NCI-H2227 (cell line): ENCODE results near the gene GALNT18.
A peak's percentile ranks its signal among the peaks of the same experiment; 100 is the strongest.

ENCODE experiments used
- DNase-seq: peaks from one replicate; lab custom pipeline; 2025; ENCODE audit not compliant: unreplicated experiment; lab: John Stamatoyannopoulos, UW

Gene GALNT18

DNA sequence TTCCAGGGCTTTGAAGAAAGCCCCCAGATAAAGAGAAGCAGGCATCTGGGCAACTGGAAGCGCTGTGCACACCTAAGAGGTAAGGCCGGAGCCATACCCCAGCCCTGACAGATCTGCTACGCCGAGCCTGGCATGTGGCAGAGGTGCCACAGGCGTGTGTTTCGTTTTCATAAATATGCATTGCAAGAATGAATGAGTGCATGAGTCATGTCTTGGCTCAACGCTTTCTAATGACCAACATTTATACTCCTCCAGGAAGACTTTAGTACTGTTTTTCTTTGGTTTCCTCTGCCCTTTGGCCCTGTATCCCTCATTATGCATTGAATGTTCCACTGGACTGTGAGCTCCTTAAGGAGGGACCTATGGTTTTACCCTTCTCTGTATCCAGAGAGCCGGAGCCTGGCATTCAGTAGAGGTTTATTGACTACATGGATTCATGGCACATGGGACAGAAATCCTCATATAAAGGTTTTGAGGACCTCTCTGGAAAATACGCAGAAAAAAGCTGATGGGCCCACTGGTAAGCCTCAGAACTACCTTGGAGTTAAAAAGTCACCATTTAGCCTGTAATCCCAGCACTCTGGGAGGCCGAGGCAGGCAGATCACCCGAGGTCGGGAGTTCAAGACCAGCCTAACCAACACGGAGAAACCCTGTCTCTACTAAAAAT lies 229.9 kb downstream of the GALNT18 start:
- no peak for DNase-seq

DNA sequence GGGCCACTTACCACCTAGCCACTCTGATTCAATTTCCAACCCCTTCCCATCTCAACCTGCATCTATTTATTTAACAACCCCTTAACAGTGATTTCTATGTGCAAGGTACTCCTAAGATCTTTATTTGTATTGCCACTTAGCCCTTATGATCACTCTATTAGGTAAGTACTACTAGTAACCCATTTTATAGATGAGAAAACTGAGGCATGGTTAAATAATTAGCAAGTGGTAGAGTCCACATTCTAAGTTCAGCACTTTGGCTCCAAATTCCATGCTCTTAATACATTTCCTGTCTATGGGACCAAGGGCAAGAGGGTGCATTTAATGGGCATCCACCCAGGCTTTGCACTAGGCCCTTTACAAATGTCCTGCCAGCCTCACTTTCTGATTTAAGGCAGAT lies 230.6 kb downstream of the GALNT18 start:
- DNase-seq = no peak

DNA sequence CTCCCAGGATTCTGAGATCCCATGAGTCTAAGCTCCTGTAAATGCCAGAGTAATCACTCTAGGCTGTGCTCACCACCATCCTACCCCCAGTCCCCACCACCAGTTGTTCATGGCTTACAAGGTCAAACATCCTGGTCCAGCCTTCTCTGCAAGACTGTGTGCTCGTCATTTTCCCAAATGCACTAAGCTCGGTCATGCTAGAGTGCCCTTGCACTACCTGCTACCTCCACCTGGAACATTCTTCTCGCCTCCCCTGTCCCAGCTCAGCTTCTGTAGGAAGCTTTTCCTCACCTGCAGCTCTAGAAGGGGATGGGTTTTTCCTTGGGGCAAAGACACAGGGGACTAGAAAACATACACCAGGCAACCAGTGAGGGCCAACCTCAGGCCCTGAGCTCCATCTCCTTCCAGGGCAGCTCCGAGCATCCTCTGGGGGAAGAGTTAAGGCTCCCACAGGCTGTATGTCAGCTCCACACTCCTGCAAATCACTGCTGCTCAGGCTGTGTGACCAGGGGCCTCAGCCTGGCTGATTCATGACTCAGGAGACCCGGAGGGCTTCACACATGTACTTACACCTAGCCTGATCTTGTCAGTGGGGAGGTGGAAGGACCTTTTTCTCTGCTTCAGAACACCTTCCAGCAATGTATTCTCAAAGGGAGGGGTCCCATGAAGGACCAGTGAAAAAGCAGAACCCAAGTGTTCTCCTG lies 231.6 kb downstream of the GALNT18 start:
- DNase-seq = no peak

DNA sequence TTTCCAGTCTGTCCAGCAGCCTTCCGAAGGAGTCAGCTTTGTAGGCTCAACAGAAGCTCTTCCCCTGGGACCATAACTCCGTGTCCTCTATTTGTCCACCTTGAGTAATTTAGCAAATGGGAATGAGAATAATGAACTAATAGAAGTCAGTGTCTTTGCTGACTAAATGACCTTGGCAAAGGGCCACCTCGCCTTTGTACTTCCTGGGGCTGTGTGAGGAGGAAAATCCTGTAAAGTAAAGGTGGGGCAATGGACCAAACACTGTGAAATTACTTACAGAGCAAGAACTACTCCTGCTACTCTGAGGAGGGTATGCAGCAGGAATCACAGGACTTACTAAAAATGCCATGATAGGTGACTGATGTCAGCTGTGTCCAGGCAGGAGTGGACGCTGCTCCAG lies 232.6 kb downstream of the GALNT18 start:
- DNase-seq = no peak

DNA sequence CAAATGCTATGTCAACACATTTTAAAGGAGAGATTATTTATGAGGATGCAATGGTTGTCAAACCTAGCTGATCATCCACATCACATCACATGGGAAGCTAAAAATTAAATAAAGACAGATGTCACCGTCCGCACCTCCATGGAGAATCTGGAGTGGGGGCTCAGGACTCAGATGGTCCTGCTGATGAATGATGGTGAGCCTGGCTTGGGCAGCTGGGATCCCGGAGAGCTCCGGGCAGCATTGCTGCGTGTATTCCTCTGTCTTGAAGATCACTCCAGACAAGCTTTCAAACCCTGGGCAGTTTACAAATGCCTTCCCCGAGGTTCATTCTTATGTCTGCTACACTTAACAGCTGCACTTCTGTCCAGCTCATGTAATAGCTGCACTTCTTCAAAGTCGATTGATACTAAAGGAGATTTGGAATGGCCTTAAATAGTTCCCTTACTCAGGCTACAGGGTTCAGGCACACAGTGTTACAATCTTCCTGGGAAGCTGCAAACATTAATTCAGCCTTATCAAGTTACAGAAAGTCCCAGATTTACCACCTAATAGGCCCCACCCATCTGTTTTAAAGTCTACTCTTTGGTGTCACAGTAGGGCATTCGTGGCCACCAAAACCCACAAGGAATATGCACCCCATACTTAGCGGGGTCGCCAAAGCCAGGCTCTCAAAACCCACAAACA lies 234.0 kb downstream of the GALNT18 start:
- DNase-seq = no peak

DNA sequence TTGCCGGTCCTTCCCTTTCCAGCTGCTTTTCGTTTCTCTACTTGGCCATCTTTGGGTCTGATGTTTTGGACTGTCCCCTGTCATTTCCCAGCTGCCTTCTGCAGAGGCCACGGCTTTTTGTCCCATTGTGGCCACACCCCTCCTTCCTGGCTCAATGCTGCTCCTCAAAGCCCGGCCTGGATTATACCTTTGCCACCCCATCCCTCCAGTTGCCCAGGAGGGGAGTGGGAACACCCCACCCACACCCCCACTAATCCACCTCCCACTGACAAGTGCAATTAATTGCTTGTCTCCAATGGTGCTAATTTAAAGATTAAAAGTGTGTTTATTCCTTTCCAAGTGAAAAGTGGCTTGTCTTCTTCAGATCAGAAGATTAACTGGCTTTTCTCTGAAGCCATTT lies 234.6 kb downstream of the GALNT18 start:
- no peak for DNase-seq

DNA sequence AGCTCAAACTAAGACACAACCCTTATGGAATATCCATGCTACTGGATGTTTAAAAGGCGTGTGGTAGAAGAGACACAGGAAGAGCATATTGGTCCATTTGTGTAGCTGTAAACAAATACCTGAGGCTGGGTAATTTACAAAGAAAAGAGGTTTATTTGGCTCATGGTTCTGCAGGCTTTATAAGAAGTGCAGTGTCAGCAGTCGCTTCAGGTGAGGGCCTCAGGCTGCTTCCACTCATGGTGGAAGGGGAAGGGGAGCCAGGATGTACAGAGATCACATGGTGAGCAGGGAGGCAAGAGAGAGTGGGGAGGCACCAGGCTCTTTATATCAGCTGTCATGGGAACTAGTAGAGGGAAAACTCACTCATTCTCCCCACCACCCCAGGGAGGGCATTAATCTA lies 237.0 kb downstream of the GALNT18 start:
- DNase-seq = no peak

DNA sequence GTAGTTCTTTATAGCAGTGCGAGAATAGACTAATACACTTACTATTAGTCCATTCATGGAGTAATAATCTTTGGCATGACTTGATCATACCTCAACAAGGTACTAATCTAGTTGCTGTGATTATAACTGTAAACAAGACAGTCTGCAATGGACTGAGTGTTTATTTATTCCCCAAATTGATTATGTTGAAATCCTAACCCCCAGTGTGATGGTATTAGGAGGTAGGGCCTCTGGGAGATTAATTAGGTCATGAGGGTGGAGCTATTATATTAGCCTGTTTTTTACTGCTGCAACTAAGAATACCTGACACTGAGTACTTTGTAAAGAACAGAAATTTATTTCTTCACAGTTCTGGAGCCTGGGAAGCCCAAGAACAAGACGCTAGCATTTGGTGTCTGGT lies 237.8 kb downstream of the GALNT18 start:
- DNase-seq = no peak

DNA sequence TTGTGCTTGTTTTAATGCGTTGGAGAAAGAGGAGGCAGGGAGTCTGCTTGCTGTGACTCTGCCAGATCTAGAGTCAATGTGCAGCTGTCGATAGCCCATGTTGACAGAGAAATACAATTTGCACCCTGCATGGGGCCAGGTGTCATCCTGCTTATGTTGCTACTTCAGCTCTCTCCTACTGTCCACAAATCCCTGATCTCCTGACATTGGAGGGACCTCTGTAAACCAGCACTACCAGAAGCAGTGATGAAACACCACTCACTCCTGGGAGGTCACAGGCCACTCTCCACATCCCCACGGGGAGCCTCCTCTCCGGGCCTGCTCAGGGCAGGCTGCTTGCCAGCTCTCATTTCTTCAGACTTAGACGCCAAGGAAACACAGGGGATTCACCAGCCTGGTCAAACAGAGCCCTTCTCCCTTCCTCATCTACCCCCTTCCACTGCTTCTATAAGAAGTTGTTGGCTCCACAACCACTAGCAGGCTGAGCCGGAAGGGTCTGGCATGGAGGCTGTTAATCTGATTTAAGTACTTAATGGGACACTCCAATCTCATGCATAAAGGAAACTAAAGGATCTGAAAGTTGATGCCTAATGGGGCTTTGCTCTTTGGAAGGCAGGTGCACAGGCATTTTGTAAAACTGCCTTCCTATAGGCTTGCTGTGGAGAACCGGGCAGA lies 238.8 kb downstream of the GALNT18 start:
- peak; percentile 12 for DNase-seq

DNA sequence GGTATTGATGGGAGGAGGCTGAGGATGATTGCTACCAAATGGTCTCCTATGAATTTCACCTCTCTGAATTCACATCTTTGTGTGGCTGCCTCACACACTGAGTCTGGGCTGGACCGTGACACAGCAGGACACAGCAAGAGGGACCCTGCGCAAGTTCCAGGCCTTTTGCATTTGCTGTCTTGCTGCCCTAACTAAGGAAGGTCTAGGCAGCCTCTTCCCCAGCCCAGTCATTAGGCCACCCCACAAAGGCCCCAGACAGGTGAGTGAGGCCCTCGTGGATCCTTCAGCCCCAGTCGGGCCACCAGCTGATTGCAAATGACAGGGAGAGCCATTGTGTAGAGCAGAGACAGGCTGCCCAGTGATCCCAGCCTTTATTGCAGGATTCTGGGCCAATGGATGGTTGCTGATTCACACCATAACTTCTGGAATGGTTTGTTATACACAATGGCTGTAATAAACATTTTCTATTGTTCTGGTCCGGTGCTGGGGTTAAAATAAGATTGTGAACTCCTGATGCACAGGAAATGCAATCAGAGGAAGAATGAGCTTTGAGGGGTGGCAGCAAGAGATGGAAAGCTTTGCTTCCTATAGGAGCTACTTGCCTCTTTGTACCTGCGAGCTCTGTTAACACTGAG lies 240.2 kb downstream of the GALNT18 start:
- no peak for DNase-seq

DNA sequence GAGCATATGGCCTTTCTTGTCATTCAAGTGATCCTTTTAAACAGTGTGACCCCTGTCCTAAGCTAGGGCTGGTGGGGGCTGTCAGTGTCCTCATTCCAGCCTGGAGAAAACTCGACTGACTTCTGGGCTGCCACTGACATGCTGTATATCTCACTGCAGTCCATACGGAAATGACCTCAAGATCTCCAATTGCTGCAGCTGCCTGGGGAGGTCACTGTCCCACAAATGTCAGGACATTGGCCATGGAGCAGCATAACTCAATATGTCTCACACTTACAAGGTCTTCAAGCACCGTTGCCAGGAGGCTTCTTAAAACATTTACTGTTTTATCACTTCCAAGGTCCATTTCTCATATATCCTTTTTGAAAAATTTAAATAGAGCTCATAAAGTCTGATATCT lies 240.9 kb downstream of the GALNT18 start:
- DNase-seq = no peak

DNA sequence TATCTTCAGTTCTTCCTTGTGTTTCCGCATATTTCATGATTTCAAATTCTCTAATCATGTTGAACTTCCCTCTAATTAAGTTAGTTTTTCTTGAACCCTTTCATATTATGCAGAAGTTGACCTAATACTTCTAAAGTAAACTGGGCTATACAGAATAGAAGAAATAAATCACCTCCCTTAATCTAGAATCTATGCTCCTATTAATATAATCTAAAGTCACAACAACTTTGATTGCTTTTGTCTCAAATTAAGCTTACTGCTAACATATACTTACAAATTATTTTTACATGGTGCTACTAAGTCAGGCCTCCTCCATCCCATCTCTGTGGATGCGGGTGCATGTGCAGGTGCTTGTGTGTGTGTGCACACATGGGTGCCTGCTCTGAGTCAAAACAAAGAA lies 241.5 kb downstream of the GALNT18 start:
- no peak for DNase-seq

DNA sequence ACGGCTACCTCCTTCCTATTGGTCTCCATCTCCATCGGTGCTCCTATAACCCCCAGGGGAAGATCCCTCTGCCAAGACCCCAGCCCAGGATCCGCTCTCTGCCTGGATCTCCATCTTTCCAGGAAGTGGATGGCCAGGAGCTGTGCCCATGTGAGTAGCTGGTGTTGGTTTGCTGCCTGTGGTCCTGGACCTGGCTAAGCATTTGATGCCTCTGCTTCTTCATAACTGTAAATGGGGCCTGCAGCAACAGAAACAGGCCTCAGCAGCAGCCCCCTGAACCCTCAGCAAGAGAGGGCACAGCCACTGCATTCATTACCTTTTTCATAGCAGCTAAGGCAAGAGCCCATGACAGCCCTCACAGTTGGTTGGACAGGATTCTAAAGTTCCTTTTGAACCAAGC lies 242.1 kb downstream of the GALNT18 start:
- DNase-seq = no peak

DNA sequence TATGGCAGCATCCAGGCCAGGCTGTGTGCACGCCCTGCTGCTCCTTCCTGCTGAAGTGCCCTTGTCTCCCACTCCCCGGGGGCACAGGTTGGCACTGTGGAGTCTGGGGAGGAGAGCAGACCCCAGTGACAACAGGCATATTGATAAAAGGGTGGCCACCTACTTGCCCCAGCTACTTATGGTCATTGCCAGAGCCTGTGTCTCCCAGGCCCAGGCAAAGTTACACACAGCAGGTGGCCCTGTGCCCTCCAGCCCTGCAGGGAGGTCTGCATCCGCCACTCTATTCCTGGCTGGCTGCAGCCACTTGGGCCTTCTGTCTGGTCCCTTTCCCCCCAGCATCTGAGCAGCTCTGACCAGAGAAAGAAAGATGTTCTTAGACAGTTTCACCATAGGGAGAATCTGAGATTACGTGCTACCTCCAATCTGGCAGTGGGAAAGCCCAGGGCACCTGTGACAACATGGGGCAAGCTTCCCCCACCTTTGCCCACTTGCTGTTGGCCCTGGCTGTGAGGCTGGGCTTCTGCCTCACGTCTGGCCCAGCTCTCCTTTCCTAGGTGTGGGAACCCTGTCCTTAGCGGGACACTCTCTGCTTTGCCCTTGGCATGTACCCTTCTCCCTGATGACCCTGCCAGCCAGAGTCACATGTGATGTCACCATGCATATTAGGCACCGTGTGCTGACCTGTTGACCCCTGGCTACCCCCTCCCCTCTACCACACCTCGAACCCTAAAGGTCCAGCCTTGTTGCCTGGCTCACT lies 243.4 kb downstream of the GALNT18 start:
- DNase-seq = no peak

DNA sequence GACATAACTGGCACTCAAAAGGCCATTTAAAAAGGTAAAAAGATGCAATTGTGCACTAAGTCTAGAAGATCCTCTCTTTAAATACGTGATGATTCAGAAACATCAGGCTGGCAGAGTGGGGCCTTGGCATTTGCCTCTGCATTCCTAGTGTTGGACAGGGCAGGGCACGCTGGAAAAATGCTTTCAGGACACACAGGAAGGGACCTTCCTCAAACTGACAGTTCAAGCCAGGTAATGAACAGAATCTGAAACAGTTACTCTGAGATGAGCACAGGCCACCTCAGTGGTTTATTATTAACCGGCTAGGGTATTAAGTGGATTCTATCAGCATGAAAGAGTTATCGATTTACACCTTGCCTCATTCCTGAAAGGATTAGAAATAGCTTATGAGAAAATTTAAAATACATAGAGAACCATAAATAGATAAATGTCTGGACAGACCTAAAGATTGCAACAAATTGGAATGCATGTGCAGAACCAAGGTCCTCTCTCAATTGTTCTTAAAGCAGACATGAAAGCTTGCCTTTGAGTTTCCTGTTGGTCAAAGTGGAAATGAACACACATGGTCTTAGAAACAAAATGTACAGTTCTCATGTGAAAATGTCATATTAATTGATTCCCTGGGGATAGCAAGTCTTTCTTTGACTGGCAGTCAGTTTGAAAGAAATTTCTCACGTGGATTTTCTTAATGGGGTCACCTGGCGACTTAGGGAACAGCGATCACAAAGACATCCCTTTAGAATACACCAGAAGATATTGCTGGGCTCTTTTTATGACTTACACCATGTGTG lies 247.3 kb downstream of the GALNT18 start:
- DNase-seq = no peak

DNA sequence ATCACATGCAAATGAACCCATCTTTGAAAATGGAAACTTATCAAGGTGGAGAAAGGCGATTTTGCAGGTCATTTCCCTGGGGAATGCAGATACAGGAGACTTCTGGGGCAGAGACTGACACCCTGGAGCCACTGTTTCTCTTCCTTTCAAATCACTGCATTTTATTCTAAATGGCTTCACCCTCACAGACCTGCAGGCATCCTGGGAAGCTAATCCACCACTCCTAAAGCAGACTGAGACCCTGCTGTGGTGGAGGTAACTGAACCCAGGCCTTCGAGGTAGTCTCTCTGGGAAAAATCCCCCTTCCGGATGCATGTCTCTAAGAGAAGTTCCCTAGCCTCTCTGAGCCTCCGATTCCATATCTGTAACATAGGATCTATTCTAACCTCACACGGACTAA lies 247.9 kb downstream of the GALNT18 start:
- no peak for DNase-seq

DNA sequence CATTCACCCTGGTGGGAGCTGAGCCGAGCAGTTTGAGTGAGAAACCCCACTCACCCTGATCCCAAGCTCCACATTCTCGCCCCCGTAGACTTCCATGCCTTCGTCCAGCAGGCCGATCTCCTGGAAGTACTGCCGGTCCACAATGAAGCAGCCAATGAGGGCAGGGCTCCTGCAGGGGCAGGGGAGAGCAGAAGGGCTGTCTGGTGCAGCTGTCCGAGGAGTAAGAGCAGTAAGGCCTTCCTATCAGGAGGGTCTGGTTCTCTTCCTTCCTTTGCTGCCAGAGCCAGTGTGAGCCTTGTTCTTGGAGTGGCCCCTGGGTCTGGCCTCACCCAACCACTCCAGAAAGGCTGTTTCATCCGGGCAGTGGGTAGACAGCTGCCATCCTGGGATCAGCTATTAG lies 249.3 kb downstream of the GALNT18 start:
- no peak for DNase-seq

DNA sequence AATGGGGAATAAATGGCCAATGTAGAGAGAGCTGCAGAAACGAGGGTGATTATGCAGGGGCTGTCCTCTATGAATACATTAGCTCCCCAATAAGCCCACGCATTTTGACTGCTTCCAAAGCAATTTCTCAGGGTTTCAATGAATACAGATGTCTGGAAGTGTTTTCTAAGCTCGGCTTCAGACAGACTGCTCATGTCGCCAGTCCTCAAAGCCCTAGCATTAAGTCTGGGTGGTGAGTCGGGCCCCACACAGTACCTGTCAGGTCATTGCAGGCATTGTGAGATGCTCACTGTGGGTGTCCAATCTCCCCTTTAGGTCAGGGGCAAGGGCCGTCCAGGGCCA lies 250.9 kb downstream of the GALNT18 start:
- no peak for DNase-seq

DNA sequence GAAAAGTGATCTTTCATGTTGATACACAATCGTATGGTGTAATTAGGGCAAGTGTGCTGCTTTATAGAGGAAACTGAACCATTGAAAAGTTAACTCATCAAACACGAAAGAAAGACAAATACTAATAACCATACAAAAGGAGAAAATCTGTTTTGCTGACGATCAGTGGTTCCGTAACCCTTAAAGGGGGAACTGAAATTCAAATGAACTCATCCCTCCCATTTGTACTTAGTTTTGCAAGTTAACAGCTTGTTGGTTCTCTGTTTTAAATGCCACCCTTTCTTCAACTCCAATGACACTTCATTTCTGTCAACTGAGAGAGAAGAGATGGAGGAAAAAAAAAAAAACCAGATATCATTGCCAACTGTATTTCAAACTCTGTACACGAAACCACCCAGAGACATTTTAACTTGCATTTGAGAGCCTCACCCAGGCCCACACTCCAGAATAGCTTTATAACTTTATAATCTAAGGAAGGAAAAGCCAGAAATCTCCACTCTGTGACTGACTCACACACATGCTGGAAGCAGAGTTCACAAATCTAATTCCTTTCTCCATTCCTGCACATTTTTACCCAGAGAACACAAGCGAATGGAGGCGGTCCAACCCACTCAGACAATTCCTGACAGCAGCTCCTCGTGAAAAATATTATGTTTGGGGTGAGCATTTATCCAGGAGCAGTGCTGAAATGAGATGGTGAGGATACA lies 251.4 kb downstream of the GALNT18 start:
- DNase-seq = no peak
